ENCODE data around the gene PLAU.
"Not testable (repeated sequence)": the region's sequence is repeated elsewhere in the genome, so short reads cannot be mapped to it uniquely, and the experiment has no call there.

The PLAU gene

GRCh38 chr10:73892310-73893030 lies 18.5 kb upstream of the PLAU start:
- TF ChIP-seq, protein P1, sequence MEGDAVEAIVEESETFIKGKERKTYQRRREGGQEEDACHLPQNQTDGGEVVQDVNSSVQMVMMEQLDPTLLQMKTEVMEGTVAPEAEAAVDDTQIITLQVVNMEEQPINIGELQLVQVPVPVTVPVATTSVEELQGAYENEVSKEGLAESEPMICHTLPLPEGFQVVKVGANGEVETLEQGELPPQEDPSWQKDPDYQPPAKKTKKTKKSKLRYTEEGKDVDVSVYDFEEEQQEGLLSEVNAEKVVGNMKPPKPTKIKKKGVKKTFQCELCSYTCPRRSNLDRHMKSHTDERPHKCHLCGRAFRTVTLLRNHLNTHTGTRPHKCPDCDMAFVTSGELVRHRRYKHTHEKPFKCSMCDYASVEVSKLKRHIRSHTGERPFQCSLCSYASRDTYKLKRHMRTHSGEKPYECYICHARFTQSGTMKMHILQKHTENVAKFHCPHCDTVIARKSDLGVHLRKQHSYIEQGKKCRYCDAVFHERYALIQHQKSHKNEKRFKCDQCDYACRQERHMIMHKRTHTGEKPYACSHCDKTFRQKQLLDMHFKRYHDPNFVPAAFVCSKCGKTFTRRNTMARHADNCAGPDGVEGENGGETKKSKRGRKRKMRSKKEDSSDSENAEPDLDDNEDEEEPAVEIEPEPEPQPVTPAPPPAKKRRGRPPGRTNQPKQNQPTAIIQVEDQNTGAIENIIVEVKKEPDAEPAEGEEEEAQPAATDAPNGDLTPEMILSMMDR (conservative IDR thresholded peaks at IDR 0.05; ENCODE audit: low read depth, low read length), result no peak
- Histone ChIP-seq H3K4me3 (IDR thresholded peaks at IDR 0.05; ENCODE audit: insufficient read depth, low read depth, low read length) (no peak overlapping the region), H3K27me3 (ENCODE audit: insufficient read depth, low read depth) (no peaks in the 10 kb centered on the region), H3K79me2 (ENCODE audit: insufficient read depth, low read depth) (no peaks in the 10 kb centered on the region), H3K36me3 (ENCODE audit: insufficient read depth) (no peaks in the 10 kb centered on the region), H4K20me1 (ENCODE audit: insufficient read depth) (no peaks in the 10 kb centered on the region), H3K4me2 (no peak overlapping the region), H3K9ac (no peak overlapping the region), H2AFZ (ENCODE audit: low read depth) (no peak overlapping the region), H3K4me1 (ENCODE audit: low read depth, poor library complexity, severe bottlenecking) (no peaks in the 10 kb centered on the region), H3K27ac (no peak overlapping the region)

DNA sequence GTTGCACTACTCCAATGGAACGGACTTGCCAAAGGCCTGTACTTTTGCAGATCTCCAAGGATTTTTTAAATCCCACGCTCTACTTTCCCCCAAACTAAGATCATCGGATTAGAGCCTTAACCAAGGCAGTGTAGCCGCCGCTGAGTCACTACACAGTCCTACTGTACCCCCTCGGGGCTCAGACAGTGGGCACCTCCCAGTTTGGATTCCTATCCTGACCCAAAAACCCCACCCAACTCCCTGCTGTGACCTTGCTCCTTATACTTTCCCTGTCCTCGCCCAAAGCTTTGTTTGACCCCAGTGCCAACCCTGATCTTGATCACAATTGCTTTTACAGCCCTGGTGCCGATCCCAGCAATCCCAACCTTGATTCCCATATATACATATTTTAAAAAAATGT lies 17.5 kb upstream of the PLAU start:
- H3K27ac ChIP-seq, result no peak overlapping the region
- no peaks in the 10 kb centered on the region for H3K4me1 ChIP-seq (ENCODE audit: low read depth, poor library complexity, severe bottlenecking)
- H3K4me3 ChIP-seq (IDR thresholded peaks at IDR 0.05; ENCODE audit: insufficient read depth, low read depth, low read length), result no peak overlapping the region
- no peaks in the 10 kb centered on the region for H3K79me2 ChIP-seq (ENCODE audit: insufficient read depth, low read depth)
- H4K20me1 ChIP-seq (ENCODE audit: insufficient read depth), result no peaks in the 10 kb centered on the region
- H3K9ac ChIP-seq, result no peak overlapping the region
- TF ChIP-seq, protein P1 (conservative IDR thresholded peaks at IDR 0.05; ENCODE audit: low read depth, low read length), result no peak
- no peak overlapping the region for H3K4me2 ChIP-seq
- H3K36me3 ChIP-seq (ENCODE audit: insufficient read depth), result no peaks in the 10 kb centered on the region
- no peak overlapping the region for H2AFZ ChIP-seq (ENCODE audit: low read depth)
- no peaks in the 10 kb centered on the region for H3K27me3 ChIP-seq (ENCODE audit: insufficient read depth, low read depth)

DNA sequence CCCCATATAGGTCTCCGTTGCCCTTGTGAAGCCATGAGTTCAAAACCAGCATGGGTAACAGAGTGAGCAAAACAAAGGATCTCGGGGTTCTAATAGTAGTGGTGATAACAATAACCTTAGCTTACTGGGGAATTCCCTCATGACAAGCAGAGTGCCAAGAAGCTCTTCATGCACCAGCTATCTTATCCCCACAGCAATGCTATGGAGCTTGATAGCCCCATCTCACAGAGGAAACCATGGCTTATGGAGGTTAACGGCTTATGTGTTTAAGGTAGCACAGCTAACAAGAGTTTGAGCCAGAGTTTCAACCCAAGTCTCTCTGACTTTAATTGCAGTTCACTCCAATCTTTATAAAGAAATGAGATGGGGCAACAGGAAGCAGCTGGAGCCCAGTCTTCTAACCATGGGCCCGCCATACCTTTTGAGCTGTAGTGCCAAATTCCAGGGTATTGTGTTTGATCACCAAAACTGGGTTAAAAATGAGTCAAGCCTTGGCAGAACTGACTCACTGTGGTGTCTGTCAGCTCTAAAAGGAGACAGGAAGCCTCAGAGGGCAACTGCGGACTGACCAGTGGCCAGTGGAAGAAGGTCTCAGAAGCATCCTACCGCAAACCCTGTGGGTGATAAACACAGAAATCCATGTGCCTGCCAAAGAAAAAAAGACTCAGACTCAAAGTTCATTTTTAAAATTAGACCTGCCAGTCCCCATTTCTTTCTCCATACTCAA lies 16.5 kb upstream of the PLAU start:
- Histone ChIP-seq H3K36me3 (ENCODE audit: insufficient read depth) (no peaks in the 10 kb centered on the region), H3K27me3 (ENCODE audit: insufficient read depth, low read depth) (no peaks in the 10 kb centered on the region), H3K79me2 (ENCODE audit: insufficient read depth, low read depth) (no peaks in the 10 kb centered on the region), H3K9ac (no peak overlapping the region), H3K27ac (no peak overlapping the region), H3K4me1 (ENCODE audit: low read depth, poor library complexity, severe bottlenecking) (no peaks in the 10 kb centered on the region), H3K4me3 (IDR thresholded peaks at IDR 0.05; ENCODE audit: insufficient read depth, low read depth, low read length) (no peak overlapping the region), H4K20me1 (ENCODE audit: insufficient read depth) (no peaks in the 10 kb centered on the region), H3K4me2 (no peak overlapping the region), H2AFZ (ENCODE audit: low read depth) (no peak overlapping the region)
- TF ChIP-seq, protein P1 (conservative IDR thresholded peaks at IDR 0.05; ENCODE audit: low read depth, low read length), result no peak

DNA sequence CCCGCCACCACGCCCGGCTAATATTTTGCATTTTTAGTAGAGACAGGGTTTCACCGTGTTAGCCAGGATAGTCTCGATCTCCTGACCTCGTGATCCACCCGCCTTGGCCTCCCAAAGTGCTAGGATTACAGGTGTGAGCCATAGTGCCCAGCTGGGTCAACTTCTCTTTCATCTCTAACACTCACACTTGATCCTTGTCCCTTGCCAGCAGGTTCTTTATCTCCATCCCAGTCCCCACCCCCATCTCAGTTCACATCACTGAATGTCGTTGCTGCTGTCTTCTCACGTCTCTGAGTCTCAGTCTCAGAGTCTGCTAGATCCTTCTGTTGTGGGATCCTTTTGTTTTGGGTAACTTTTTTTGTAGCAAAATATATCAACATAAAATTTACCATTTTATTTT lies 15.6 kb upstream of the PLAU start:
- not testable (repeated sequence) for H4K20me1 ChIP-seq (ENCODE audit: insufficient read depth); H3K4me3 ChIP-seq (IDR thresholded peaks at IDR 0.05; ENCODE audit: insufficient read depth, low read depth, low read length); H3K79me2 ChIP-seq (ENCODE audit: insufficient read depth, low read depth); H3K27me3 ChIP-seq (ENCODE audit: insufficient read depth, low read depth); H3K36me3 ChIP-seq (ENCODE audit: insufficient read depth); H3K4me1 ChIP-seq (ENCODE audit: low read depth, poor library complexity, severe bottlenecking); H3K27ac ChIP-seq; H2AFZ ChIP-seq (ENCODE audit: low read depth); H3K4me2 ChIP-seq; H3K9ac ChIP-seq

GRCh38 chr10:73897693-73898092 lies 13.2 kb upstream of the PLAU start:
- no peak overlapping the region for H3K27ac ChIP-seq
- H3K9ac ChIP-seq, result no peak overlapping the region
- no peak overlapping the region for H3K4me2 ChIP-seq
- no peak overlapping the region for H3K4me3 ChIP-seq (IDR thresholded peaks at IDR 0.05; ENCODE audit: insufficient read depth, low read depth, low read length)
- no peaks in the 10 kb centered on the region for H3K4me1 ChIP-seq (ENCODE audit: low read depth, poor library complexity, severe bottlenecking)
- no peaks in the 10 kb centered on the region for H4K20me1 ChIP-seq (ENCODE audit: insufficient read depth)
- H2AFZ ChIP-seq (ENCODE audit: low read depth), result no peak overlapping the region
- TF ChIP-seq, protein P1 (conservative IDR thresholded peaks at IDR 0.05; ENCODE audit: low read depth, low read length), result no peak
- H3K27me3 ChIP-seq (ENCODE audit: insufficient read depth, low read depth), result no peaks in the 10 kb centered on the region
- H3K79me2 ChIP-seq (ENCODE audit: insufficient read depth, low read depth), result no peaks in the 10 kb centered on the region
- no peaks in the 10 kb centered on the region for H3K36me3 ChIP-seq (ENCODE audit: insufficient read depth)
